NB4 (cell line): Measurements from ENCODE around the gene AKR7A2.

Source experiments
- MYC ChIP-seq: IDR thresholded peaks from 2 replicates; pipeline ENCODE4 v1.6.1; 2011; ENCODE audit warnings: low read depth, low read length
- POLR2A ChIP-seq: IDR thresholded peaks from 2 replicates; pipeline ENCODE4 v1.6.1; 2011; ENCODE audit warnings: mild to moderate bottlenecking; ENCODE audit not compliant: insufficient read length; ENCODE audit errors: extremely low read depth
- TF ChIP-seq, protein P1 (sequence below): IDR thresholded peaks from one replicate; pipeline ENCODE4 v1.5.1; 2012; ENCODE audit warnings: low read depth, low read length

- TF ChIP-seq MYC (no peak), POLR2A (no peak)
- TF ChIP-seq, protein P1, sequence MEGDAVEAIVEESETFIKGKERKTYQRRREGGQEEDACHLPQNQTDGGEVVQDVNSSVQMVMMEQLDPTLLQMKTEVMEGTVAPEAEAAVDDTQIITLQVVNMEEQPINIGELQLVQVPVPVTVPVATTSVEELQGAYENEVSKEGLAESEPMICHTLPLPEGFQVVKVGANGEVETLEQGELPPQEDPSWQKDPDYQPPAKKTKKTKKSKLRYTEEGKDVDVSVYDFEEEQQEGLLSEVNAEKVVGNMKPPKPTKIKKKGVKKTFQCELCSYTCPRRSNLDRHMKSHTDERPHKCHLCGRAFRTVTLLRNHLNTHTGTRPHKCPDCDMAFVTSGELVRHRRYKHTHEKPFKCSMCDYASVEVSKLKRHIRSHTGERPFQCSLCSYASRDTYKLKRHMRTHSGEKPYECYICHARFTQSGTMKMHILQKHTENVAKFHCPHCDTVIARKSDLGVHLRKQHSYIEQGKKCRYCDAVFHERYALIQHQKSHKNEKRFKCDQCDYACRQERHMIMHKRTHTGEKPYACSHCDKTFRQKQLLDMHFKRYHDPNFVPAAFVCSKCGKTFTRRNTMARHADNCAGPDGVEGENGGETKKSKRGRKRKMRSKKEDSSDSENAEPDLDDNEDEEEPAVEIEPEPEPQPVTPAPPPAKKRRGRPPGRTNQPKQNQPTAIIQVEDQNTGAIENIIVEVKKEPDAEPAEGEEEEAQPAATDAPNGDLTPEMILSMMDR: no peak
Observed at GRCh38 chr1:19329188-19329587, 17.2 kb upstream of the AKR7A2 start.
